ENCODE measurements around the gene MED8.
"Not testable (repeated sequence)": the region's sequence is repeated elsewhere in the genome, so short reads cannot be mapped to it uniquely, and the experiment has no call there.

MED8 gene

DNA sequence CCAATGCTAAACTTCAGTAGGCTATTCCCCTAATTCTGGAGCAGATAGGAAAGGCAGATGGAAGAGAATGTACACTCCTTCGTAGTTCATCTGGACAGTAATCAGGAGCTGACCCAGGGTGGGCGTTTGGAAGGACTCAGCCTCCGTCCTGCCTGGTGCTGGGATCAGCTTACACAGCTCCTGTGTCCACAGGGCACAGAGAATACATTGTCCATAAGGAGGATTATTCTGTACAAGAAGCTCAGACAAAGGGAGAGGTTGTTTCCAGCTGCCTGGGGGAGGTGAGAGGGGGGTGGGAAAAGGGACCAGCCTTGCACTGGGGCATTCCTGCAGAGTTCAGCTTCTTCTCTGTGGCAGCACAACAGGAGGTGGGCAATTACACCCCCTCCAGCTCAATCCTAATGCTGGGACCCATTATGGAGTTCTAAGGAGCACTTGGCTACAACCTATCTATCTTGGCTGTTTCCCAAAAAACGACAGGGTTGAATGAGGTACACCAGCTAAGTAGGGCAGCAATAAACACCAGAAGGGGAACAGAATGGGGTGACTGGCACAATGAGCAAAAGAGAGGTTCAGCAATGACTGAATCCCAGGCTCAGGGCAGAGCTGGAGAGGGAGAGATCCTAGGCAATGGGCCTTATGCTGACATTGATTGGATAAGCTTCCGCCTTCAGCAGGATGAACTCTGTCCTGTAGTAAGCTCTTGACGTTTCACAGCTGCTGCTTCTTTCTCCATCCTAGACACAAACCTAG is 7.4 kb downstream of the MED8 start:
- no peak for DNase-seq

DNA sequence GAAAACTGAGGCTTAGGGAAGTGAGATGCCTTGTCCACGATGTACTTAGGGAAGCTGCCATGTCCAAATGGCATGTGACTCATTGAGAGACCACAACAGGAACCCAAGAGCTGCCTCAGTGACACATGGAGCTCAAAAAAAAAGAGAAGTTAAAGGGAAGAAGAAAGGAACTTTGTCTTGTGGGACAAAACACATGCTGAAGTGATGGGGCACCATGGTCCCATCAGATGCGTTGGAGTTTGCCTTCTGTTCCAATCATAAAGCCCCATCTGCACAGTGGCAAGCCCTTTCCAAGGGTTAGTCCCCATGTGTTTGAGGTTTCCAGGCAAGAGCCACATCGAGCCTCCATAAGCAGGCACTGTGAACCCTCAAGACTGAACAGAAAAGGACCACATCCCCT is 8.0 kb downstream of the MED8 start:
- DNase-seq = no peak

DNA sequence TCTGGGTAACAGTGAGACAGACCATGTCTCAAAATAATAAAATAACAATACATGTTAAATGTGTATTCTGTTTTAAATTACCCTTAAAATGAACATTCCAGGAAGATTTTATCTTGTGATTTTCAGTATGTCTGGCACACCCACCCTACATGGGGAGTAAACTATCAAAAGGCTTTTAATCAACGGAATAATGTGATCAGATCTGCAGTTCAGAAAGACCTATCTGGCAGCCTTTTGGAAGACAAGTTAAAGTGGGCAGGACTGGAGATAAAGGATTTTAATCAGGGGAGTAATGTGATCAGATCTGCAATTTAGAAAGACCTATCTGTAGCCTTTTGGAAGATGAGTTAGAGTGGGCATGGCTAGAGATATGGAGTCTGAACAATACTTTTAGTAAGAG is 10.1 kb downstream of the MED8 start:
- DNase-seq = no peak

DNA sequence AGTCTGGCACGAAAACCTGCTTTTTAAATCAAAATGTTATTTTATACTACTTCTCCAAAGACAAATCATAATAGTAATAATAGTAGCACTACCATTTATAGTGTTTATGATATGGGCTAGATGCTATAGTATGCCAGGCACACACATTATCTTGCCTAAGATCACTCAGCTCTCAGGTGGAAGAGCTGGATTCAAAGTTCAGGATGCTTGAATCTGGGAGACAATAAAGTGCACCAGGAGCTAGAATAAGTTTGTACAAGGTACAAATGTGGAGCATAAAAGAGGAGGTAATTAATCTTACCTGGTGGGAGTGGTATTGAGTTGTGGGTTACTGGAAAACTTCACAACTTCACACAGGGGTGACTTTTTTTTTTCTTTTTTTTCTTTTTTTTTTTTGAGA is 11.8 kb downstream of the MED8 start:
- DNase-seq = no peak

DNA sequence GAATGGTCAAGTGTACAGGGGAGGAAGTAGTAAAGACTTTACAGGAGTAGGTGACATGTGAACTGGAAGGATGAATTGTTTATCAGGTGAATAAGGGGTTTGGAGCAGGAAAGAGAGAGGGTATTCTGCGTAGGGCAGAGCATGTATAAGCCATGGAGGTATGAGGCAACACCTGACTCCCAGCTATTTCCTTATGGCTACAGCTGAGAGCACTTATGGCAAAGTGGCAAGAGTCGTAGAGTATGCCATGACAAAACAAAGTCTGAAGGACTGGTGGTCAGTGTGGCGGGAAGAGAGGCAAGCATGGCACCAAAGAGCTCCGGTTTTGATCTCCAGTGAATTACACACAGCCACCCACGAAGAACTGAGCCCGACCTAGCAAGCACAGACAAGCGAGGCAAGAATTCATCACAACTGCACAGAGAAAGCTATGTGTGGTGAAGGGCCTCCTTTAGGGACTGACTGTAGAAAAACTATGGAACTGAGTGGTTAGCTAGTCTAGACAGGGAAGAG is 12.8 kb downstream of the MED8 start:
- no peak for DNase-seq

DNA sequence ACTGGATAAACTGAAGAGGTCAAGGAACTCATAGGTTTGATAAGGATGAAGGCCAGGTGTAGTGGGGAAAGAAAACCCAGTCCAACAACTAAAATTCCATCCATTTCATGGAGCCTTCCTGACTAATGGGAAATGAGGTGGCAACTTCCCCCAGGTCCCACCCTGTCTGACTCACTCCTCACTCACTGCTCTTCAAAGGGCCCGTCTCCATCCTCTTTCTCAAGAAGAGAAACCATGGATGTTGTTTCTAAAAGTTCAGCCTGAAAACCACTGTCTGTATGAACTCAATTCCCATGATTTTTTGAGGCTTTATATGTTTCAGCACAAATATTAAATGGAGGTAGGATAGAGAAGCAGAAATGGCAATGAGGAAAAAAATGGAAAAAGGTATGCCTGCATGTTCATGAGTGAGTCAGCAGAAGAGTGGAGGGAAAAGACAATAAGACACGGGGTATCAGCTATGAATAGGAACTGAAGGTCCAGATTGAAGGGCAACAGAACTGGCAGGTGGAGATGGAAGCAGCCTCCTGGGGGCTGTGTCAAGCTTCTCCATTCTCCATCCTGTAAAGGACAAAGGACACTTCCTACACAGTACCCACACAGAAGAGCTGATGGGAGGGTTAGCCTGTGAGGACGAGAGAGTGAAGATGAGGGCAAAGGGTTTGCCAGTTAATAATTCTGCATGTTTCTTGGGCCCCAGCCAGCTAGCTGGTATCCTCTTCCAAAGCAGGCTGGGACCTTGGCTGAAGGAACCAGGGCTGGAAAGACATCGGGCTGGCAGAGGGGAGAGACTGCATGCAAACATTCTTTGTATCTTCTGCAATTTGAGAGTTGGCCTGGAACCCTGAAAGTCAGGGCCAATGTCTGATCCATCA is 16.3 kb downstream of the MED8 start:
- no peak for DNase-seq

DNA sequence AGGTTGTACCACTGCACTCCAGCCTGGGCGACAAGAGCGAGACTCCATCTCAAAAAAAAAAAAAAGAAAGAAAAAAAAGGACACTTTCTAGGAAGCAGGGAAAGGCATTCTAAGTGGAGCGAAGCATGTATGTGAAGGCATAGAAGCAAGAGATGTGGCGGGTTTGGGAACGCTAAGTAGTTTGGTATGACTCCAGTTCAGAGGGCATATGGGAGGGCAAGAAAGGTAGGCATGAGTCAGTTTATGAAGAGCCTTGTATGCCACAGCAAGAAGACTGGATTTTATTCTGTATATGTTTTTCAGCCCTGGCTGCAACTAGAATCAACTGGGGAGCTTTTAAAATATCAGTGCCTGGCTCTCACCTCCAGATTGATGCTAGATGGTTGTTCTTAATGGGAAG is 17.4 kb downstream of the MED8 start:
- DNase-seq = no peak

DNA sequence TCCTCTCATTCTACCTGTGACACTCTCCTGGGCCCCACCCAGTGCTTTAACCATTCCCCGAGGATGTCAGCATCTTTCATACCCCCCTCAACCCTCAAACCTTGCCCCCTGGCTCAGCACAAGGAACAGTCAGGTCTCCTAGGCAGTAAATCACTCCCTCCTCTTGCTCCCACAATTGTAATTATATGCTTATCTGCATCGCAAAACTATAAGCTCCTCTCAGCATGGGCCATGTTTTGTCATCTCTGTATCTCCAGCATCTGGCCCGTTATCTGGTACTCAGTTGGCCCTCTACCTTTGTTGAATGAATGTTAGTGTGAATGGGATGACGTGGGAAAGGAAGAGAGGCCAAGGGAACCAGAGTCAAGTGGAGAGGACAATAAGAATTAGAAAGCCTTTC is 19.0 kb downstream of the MED8 start:
- DNase-seq = no peak

DNA sequence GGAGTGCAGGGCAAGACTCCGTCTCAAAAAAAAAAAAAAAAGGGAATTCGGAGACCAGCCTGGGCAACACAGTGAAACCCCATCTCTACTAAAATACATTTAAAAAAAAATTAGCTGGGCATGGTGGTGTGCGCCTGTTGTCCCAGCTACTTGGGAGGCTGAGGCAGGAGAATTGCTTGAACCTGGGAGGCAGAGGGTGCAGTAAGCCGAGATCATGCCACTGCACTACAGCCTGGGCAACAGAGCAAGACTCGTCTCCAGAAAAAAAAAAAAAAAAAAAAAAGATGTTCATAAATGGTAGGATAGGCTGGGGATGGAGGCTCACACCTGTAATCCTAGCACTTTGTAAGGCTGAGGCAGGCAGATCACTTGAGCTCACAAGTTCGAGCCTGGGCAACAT is 19.8 kb downstream of the MED8 start:
- DNase-seq = not testable (repeated sequence)

DNA sequence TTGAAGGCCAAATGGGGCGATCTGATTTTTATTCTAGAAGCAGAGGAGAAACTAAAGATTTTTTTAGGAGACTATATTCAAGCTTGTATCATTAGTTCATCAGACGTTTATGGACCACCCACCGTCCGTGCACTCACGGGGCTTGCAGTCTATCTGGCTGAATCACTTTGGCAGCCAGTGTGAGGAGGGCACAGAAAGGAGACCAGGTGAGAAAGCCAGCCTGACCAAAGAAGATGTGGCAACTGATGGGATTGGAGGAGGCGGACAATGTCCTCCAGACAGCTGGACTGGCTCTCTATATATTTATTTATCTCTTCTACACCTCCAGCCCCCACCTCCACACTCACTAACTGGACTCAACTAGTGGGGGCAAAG is 21.0 kb downstream of the MED8 start:
- no peak for DNase-seq

DNA sequence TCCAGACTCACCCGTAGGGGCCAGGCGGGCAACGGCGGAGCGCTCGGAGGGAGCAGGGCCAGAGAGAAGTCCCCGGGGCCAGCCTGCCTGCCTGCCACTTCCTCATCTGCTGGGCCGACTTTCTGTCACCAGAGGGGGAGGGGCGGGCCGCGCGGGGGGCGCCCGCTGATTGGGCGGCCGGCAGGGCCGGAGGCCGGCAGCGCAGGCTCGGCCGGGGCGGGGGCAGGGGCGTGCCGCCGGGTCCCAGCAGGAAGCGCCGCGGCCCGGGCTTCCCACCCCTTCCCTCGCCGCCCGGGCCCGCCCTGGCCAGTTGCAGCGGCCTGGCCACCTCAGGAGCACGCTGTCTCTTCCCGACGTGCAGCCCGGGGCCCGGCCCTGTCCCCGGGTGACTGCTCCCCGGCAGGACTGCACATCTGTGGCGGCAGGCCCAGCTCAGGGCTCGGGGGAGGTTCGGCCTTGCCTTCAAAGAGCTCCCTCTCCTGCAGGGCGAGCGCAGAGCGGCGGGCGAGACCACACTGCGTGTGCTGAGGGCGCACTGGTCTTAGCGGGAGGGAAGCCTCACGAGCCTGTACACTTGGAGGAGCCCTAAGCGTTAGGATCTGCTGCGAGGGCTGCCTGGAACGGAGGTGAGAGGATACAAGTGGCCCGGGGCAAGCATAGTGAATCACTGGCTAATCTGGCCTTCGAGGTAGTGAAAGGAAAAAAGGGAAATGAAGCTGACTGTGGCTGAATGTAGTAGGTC is 21.5 kb downstream of the MED8 start, which contains the start of gene ELOVL1:
ELOVL1 (minus strand) TSS at position 108 of the 742 bp plus-strand sequence. CDS start 2,402 bp downstream, outside the sequence.
- peak; percentile 74 for DNase-seq

DNA sequence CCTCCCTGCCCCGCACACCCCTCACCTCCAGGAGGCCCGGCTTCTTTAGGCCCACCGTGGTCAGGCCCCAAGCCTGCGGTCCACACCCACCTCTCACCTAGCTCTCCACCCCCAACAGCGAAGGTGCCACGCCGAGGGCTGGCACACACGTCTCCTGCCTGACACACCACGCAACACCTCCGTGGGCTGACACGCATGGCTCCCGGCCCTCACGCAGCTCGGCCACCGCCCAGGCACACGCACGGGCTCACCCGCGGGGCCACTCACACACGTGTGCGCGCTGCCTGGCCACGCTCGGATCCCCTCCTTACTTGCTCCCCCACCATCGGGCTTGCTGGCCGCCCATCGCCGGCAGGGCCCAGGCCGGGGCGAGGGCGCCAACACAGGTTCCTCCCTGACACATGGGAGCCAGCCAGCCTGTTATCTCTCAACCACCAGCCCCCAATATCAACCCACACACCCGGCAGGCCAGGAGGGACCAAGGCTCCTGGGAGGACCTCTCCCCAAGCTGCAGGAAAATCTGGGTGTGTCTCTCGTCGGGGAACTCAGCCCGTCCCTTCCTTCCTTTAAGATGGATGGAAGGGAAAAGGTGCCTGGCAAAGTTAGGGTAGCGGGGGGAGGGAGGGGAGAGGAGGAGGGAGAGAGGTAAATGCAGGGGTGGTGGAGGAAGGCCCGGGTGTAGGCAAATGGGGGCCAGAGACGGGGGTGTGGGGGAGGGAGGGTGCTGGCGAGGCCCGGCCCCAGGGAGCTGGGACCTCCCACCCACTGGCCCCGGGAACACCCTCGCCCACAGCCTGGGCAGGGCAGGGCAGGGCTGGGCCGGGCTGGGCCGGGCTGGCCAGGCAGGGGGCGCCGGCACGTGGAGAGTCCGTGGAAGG is 22.3 kb downstream of the MED8 start:
- peak; percentile 33 for DNase-seq

DNA sequence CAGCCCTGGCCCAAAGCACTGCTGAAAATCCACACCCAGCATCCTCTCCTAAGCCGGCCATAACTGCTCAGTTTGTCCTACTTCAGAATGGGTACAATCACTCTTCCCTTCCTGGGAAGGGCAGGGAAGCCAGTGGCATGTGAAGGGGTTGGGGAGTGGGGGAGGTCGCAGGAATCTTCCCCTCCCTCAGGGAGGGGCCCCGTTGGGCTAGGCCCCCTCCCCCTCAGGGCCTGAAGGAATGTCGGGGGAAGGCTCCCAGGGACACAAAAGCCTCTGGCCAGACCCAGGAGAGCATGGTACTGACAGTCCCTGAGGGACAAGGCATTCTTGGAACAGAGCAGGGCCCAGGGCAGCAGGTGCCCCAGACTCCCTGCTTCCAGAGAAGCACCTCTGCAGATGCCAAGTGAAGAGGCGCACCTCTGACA is 23.0 kb downstream of the MED8 start:
- DNase-seq = no peak

DNA sequence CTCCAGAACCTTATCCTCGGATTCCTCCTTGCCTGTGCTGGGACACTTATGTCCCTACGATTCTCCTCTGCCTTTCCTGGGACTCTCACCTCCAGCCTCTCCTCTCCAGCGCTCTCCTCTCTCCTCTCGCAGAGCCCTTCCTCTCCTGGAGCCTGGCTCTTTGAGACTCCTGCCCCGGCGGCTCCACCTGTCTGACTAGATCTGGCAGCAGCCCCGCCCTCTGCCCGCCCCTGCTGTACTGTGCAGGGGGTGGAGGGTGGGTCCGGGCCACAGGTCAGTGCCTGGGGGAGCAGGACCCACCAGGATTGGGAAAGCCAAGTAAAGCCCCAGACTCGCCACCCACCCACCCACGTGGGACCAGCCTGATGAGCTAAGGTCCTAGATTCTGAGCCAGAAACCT is 23.4 kb downstream of the MED8 start:
- no peak for DNase-seq

DNA sequence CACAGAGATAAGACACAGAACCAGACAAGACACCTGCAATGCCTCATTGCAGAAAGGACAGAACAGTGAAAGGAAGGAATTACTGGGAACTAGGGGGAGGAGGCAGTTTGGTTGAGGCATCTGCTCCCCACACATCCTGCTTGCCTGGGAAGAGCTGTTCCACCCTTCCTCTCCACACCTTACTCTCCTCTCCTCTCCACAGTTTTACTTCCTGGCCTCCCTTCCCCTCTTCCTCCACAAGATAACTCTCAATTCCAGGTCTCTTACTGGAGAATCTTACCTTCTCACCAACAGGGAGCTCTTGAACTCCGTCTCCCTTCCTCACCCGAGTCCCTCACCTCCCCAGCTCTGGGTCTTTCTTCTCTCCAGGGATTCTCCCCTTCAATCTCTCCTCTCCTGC is 23.9 kb downstream of the MED8 start:
- DNase-seq = no peak

DNA sequence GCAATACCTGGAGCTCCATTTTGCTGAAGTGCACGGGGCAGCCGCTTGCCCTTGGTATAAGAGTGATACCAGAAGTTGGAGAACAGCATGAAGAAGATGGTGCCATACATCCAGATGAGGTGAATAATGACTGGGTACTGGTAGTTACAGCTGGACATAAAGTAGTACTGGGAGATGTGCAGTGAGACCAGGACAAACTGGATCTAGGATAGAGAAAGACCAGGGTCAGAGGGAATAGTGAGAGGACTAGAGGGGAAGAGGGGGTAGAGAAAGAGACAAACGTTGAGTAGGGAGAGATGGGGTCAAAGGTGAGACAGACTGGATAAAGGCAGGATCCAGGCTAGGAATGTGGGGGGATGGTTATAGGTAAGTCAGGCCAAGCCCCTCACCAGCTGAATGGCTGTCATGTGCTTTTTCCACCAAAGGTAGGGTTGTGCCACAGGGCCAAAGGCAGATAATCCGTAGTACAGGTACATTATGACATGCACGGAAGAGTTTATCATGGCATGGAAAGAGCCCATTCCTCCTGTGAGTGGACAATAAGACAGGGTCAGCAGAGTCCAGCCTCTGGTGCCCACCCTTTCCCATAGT is 25.6 kb downstream of the MED8 start:
- DNase-seq = no peak

DNA sequence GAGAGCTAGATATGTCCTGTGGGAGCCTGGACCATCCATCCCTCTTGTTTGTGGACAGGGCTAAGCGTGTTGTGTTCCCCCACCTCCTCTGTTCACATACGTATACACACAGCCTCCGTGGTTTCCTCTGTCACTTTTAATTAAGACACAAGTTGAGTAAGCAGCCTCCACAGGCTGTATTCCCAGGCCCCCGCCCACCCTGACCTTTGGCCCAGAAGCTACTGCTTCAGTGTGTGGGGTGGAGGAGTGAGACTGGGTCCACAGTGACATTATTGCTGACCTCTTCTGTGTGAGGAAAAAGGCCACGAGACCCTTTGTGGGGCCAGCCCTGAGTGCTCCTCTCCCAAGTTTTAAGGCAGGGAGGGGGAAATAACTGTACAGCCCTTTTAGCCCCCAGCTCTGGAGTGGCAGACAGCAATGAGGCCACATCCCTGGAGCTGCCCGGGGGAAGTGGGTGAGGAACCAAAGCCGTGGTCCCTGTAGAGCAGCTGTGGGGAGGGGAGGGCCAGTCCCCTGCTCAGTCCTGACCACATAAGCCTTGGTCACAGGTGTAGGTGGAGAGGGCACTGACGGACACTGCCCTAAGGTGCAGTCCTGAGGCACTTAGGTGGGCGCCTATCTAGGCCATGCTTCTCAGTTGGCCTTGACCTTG is 26.2 kb downstream of the MED8 start:
- no peak for DNase-seq

DNA sequence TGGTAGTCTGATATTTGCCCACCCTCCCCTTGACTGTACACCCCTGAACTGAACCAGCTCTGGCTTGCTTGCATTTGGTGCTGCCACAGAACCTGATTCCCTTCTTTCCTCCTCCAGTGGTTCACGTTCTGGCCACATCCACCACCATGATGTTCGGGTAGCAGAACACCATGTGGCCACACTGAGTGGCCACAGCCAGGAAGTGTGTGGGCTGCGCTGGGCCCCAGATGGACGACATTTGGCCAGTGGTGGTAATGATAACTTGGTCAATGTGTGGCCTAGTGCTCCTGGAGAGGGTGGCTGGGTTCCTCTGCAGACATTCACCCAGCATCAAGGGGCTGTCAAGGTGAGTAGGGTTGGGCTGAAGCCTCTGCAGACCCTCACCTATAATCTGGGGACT is 29.0 kb downstream of the MED8 start:
- DNase-seq = no peak

DNA sequence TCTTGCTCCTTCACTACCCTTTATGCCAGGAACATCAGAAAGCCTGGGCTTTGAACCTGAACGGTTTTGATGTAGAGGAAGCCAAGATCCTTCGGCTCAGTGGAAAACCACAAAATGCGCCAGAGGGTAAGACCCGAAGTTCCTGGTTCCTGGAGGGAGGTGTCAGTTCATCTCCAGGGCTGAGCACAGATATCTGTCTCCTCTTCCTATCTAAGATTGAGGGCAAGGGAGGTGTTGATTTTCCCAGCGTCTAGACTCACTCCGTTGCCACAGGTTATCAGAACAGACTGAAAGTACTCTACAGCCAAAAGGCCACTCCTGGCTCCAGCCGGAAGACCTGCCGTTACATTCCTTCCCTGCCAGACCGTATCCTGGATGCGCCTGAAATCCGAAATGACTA is 29.9 kb downstream of the MED8 start:
- DNase-seq = no peak

DNA sequence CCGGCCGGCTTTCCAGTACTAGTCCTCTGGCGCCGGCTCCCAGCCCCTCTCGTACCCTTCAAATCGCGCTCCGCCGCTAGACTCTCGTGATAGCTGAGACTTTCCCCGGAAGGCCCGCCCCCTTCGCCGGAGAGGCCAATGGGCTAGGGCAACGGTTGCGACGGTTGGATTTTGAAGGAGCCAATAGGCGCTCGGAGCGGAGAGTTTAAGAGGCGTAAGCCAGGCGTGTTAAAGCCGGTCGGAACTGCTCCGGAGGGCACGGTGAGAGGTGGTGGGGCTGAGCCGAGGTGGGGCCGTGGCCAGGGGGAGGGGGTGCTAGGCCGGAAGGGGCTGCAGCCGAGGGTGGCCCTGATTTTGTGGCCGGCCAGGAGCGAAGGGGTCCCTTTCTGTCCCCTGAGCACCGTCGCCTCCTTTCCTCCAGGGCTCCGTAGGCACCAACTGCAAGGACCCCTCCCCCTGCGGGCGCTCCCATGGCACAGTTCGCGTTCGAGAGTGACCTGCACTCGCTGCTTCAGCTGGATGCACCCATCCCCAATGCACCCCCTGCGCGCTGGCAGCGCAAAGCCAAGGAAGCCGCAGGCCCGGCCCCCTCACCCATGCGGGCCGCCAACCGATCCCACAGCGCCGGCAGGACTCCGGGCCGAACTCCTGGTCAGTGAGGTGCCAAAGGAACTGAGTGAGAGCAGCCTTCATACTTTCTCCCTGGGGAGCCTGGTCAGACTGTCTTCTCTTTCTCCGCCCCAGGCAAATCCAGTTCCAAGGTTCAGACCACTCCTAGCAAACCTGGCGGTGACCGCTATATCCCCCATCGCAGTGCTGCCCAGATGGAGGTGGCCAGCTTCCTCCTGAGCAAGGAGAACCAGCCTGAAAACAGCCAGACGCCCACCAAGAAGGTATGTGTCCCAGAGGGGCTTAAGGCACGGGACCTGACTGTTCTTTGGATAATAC is 30.6 kb downstream of the MED8 start, which contains the start of gene CDC20:
CDC20 (plus strand) TSS at position 236 of the 948 bp plus-strand sequence; CDS start at position 471, 235 bp downstream.
- DNase-seq = peak; percentile 97

Data from NCI-H1694 treated with DMSO at 0.1 percent for 48 hours (cell line).